ENCODE data around the gene VMP1. TPM values are rescaled to one million over a fixed set of nuclear protein-coding genes. Genes with fewer than 3 reads are reported as not detected.

VMP1 gene
- total and polyA plus RNA-seq, 2 of the 13 experiments (the other 11 are each of a cell fraction or from before 2014, with no cell fraction given) = 186 to 271 TPM

- TF ChIP-seq ZNF430 (CRISPR knock-in tag; IDR thresholded peaks at IDR 0.05) (no peak), RCOR2 (CRISPR knock-in tag; IDR thresholded peaks at IDR 0.05) (no peak), MED1 (CRISPR knock-in tag; IDR thresholded peaks at IDR 0.05) (no peak), NFIB (CRISPR knock-in tag; IDR thresholded peaks at IDR 0.05; ENCODE audit: borderline replicate concordance) (no peak), MAFF (IDR thresholded peaks at IDR 0.05; ENCODE audit: low read depth, low read length) (no peak), USF2 (IDR thresholded peaks at IDR 0.05; ENCODE audit: low read depth, low read length) (no peak), USF2 (CRISPR knock-in tag; IDR thresholded peaks at IDR 0.05; ENCODE audit: borderline replicate concordance) (no peak), ZC3H13 (CRISPR knock-in tag; IDR thresholded peaks at IDR 0.05) (peak; percentile 39; the same call in 1 of the 2 replicates), ZSCAN30 (CRISPR knock-in tag; IDR thresholded peaks at IDR 0.05) (no peak), POLR2AphosphoS5 (IDR thresholded peaks at IDR 0.05; ENCODE audit: low read depth, low read length) (peak; percentile 42; the same call in 1 of the 2 replicates), ZNF143 (CRISPR knock-in tag; IDR thresholded peaks at IDR 0.05) (no peak), MEIS1 (CRISPR knock-in tag; IDR thresholded peaks at IDR 0.05; ENCODE audit: borderline replicate concordance) (no peak), FOXP1 (IDR thresholded peaks at IDR 0.05) (no peak), FOXP1 (CRISPR knock-in tag; IDR thresholded peaks at IDR 0.05) (0 out of 2 replicates have a peak, but pooled peaks have one; percentile 8), TEF (CRISPR knock-in tag; IDR thresholded peaks at IDR 0.05) (no peak), ZNF605 (CRISPR knock-in tag; IDR thresholded peaks at IDR 0.05) (no peak), PAXIP1 (CRISPR knock-in tag; conservative IDR thresholded peaks at IDR 0.05) (0 out of 2 replicates have a peak, but pooled peaks have one; percentile 10), ZBTB49 (CRISPR knock-in tag; IDR thresholded peaks at IDR 0.05; ENCODE audit: borderline replicate concordance) (no peak), ZNF564 (CRISPR knock-in tag; IDR thresholded peaks at IDR 0.05) (no peak), ZMYM2 (CRISPR knock-in tag; IDR thresholded peaks at IDR 0.05) (no peak), REPIN1 (CRISPR knock-in tag; IDR thresholded peaks at IDR 0.05; ENCODE audit: borderline replicate concordance, low read depth) (no peak), HIVEP1 (CRISPR knock-in tag; IDR thresholded peaks at IDR 0.05) (no peak), ZSCAN12 (CRISPR knock-in tag; IDR thresholded peaks at IDR 0.05) (no peak), HNF4A (CRISPR knock-in tag; IDR thresholded peaks at IDR 0.05) (0 out of 2 replicates have a peak, but pooled peaks have one; percentile 13)
These were observed 13.1 kb upstream of the VMP1 start (continued) for GRCh38 chr17:59694344-59694743.
